HG03108 (cell line): ENCODE results near the gene HOXA11.

Source experiments
- ATAC-seq: cut with Tn5 transposase; IDR thresholded peaks from one replicate; pipeline ENCODE4 v1.9.1; 2021; ENCODE audit warnings: moderate library complexity; ENCODE audit not compliant: unreplicated experiment

HOXA11 gene

GRCh38 chr7:27182285-27182841, 2.7 kb downstream of the HOXA11 start:
- no peak for ATAC-seq

- ATAC-seq = no peak
Measured at GRCh38 chr7:27181795-27182275, 3.2 kb downstream of the HOXA11 start.

GRCh38 chr7:27180431-27181420, 4.3 kb downstream of the HOXA11 start:
- ATAC-seq = no peak

DNA sequence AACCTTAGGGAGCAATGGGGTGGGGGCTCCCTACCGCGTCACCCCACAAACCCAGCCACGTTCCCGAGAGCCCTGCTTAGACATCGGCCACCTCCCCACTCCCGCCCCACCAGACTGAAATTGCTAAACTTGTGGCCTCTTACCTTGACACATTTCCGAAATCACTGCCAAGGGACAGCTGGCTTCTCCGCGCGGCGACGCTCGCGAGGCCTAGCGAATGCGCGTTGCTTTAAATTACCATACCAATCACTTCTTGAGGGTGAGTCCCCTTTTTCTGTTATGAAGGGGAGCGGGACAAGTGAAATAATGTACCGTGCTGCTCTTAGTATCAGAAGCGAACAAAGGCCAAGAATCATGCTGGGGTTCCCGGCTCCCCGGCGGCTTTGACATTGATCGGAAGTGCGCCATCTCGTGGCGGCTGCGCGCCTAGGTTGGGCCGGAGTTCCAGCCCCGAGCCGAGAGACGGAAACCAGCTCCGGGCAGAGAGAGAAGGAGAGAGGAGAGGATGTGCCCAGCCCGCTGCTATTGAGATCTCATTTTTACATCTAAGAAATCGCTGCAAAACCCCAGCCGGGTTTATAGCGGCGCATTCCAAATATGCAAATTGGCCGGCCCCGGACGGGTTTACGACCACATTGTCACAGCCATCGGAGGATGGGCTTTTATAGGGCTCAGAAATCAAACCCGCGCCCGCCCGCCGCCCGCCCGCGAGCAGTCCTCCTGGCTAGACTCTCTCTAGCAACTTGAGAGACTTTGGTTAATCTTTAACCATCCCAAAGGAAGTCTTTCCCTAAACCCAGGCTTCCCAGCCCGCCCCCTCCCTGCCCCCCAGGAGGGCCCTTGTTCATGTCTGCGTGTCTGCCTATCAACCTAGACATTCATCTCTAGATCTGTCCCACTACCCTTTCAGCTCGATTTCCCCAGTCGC, 5.3 kb downstream of the HOXA11 start:
- ATAC-seq = no peak

GRCh38 chr7:27179030-27179429, 6.0 kb downstream of the HOXA11 start:
- ATAC-seq = no peak

GRCh38 chr7:27178366-27178765, 6.7 kb downstream of the HOXA11 start:
- no peak for ATAC-seq

- no peak for ATAC-seq
Measured at GRCh38 chr7:27177795-27178320, 7.2 kb downstream of the HOXA11 start.

- no peak for ATAC-seq
Measured at GRCh38 chr7:27176962-27177794, 7.9 kb downstream of the HOXA11 start.

GRCh38 chr7:27176524-27176845, 8.5 kb downstream of the HOXA11 start:
- ATAC-seq = no peak

- ATAC-seq = no peak
Measured at GRCh38 chr7:27175626-27176523, 9.2 kb downstream of the HOXA11 start.

- no peak for ATAC-seq
Measured at GRCh38 chr7:27174874-27175625, 10.0 kb downstream of the HOXA11 start.

DNA sequence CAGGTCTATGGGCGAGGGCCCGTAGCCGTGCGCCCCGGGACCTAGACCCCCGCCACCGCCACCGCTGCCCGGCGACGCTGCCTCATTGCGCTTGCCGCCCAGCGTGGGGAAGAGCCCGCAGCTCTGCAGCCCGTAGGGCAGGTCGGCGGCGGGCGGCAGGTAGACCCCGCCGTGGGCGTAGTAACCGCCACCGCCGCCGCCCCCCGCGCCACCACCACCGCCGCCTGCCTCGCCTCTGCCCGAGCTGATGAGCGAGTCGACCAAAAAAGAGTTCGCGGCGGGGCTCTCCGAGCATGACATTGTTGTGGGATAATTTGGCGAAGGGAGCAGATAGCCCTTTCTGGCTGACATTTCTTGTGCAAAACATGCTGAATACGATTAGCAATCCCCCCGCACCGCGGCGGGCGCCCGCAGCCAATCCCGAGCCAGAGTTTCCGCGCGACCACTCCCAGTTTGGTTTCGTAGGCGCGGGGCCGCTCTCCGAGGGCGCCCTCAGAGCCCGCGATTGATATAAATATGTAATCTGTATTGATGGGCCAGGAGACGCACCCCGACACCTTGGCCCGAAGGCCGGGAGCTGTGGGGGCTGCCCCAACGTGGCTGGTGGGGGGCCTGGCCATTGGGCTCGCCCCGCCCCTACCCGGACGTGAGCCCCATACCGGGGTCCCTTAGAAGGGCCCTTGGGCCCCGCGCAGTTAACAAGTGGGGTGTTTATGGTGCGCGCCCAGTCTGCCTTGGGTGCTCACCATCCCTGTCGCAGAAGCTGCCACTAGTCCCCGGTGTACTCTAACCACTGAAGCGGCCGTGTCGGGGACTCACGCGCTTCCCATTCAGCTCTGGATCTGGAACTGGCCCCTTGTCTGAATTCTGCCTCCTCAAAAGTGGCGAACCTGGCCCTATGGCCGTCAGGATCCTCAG, 10.8 kb downstream of the HOXA11 start, which contains the start of gene HOXA10:
Gene HOXA10 (minus strand): TSS at position 365 of the 918 bp plus-strand sequence. CDS start 14 bp downstream, at position 351.
- no peak for ATAC-seq

DNA sequence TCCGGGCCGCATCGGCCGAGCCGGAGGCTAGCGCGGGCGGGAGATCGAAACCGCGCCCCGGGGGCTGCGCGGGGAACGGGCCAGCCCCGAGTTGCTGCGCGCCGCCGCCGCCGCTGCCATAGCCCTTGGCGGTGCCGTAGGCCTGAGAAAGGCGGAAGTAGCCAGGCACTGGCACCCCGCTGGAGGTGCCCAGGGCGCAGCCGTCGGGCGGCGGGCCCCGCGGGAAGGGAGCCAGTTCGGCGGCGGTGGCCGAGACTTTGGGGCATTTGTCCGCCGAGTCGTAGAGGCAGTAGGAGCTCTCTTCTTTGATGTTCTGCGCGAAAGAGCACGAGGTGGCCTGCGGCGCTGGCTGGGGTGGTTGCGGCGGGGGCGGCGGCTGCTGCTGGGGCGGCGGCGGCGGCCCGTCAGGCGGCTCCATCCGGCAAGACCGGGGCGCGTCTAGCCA, 11.5 kb downstream of the HOXA11 start:
- no peak for ATAC-seq

- no peak for ATAC-seq
Measured at GRCh38 chr7:27172823-27173510, 12.1 kb downstream of the HOXA11 start.

DNA sequence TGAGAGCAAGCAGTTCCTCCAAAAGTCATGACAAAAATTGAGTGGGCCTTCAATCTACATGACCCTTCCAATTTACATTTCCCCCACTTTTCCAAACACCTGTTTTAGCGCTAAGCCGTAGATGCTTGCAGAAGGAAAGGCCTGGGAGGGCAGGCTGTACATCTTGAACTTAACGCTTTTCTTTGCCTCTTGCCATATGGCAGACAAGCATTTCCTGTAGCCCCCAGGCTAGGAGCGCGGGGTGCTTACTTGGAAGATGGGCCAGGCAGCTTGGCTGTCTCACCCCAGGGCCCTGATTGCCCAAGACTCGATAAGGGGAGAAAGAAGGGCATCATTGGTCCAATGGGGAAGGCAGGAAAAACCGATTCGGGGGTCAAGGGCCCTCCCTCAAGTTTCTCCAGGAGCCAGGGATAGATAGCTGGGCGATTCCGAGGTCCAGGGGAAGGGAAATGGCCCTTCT, 12.7 kb downstream of the HOXA11 start:
- ATAC-seq = no peak

GRCh38 chr7:27171637-27172314, 13.3 kb downstream of the HOXA11 start:
- no peak for ATAC-seq
